Measurements from ENCODE around the gene PRSS12. TPM values are rescaled to one million over a fixed set of nuclear protein-coding genes. Genes with fewer than 3 reads are reported as not detected.

PRSS12 gene, protein sequence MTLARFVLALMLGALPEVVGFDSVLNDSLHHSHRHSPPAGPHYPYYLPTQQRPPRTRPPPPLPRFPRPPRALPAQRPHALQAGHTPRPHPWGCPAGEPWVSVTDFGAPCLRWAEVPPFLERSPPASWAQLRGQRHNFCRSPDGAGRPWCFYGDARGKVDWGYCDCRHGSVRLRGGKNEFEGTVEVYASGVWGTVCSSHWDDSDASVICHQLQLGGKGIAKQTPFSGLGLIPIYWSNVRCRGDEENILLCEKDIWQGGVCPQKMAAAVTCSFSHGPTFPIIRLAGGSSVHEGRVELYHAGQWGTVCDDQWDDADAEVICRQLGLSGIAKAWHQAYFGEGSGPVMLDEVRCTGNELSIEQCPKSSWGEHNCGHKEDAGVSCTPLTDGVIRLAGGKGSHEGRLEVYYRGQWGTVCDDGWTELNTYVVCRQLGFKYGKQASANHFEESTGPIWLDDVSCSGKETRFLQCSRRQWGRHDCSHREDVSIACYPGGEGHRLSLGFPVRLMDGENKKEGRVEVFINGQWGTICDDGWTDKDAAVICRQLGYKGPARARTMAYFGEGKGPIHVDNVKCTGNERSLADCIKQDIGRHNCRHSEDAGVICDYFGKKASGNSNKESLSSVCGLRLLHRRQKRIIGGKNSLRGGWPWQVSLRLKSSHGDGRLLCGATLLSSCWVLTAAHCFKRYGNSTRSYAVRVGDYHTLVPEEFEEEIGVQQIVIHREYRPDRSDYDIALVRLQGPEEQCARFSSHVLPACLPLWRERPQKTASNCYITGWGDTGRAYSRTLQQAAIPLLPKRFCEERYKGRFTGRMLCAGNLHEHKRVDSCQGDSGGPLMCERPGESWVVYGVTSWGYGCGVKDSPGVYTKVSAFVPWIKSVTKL
- 7.0 and 8.2 TPM in 2 replicates for total RNA-seq

GRCh38 chr4:118352843-118353533 lies at the start of gene PRSS12:
Gene PRSS12 (minus strand): TSS chr4:118353003. CDS start chr4:118352720, 283 bp downstream.

